Measurements from ENCODE around the gene SLCO3A1. TPM values are rescaled to one million over a fixed set of nuclear protein-coding genes. Genes with fewer than 3 reads are reported as not detected.
A peak's percentile ranks its signal among the peaks of the same experiment; 100 is the strongest.
"Not testable (repeated sequence)": the region's sequence is repeated elsewhere in the genome, so short reads cannot be mapped to it uniquely, and the experiment has no call there.

SLCO3A1 gene
- total and polyA plus RNA-seq, 4 donors = 9.6 to 60.7 (median 34.4) TPM

DNA sequence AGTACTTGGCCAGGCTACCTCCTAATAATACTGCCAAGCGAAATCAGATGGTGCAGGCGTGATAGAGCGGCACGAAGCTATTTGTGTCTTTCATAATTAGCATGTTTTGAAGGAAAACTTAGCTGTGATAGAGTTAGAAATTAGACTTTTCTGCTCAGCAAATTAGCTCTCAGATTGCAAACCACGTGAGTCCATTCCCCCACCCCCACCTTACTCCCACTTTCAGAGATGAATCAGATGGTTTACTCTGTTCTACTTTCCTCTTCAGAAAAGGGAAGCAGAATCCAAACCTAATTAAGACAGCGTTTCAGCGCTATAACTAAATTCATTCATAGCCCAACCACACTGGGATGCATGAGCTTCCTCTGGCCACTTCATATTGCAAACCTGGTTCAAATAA, 214.6 kb downstream of the SLCO3A1 start:
- H3K4me1 ChIP-seq (ENCODE audit: control insufficient read depth in 1 of 2, insufficient read depth in 2 of 2, low read length in 2 of 2) = peaks cover 0 to 2% of the 10 kb centered on the region in 2 donors
- DNase-seq (no peak), ATAC-seq (ENCODE audit: low FRiP score) (no peak)
- no peak overlapping the region for H3K4me3 ChIP-seq (ENCODE audit: low read length in 2 of 2)
- H3K27ac ChIP-seq (ENCODE audit: low read depth in 1 of 2, low read length in 2 of 2) = no peak overlapping the region
- no peaks in the 10 kb centered on the region for H3K27me3 ChIP-seq (ENCODE audit: control insufficient read depth in 1 of 2, insufficient read depth in 2 of 2, low read length in 1 of 2)
- no peaks in the 10 kb centered on the region for H3K36me3 ChIP-seq (ENCODE audit: control insufficient read depth in 1 of 2, insufficient read depth in 2 of 2, low read length in 1 of 2)
- intact Hi-C loops (cut with DNase I) = loop anchor here (2.0 to 5.0 kb wide), 2 partner anchors 31 to 36 kb away; no protein-coding TSS in a partner anchor
- H3K9me3 ChIP-seq (ENCODE audit: control insufficient read depth, low read length) = no peaks in the 10 kb centered on the region
- WGBS, 2 donors = 77 to 84% methylated on average over 7 of the region's 7 CpGs

DNA sequence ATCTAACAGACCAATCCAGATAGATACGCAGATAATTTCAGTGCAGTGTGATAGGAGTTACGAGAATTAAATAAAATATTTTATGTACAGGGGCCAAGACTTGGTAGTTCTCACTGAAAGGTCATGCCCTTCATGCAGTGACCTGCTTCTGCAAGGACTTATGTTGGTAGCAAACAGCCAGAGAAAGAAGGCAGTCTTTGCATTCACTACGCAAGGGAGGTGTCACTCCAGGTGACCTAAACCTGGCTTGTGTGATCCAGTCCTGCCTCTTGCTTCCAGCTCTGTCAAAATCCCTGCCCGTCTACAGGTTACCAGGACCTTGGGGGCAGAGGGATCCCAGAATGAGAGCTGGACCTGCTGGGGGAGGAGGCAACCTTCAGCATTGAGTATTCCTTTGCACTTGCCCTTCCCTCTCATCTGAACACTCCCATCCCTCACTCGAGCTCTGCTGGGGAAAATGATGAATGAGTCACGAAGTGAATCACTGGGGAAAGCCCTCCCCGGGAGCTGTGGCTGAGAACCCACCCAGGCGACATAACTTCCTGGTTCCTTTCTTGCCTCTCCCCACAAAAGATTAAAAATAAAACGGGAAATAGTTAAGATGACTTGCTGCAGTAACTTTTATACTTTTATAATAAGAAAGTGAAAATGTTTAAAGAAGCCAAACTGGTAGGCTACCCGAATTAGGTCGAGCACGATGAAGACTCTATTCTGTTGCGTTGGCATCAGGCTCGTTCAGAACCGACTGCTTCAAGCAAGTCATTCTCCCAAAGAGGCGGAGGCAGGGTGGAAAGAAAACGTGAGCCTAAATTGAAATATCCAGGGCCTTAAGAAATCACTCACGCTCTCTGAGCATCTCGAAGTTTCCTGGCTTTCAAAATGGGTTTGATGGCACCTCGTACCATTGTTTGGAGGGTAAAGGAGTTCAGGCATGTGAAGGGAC, 216.1 kb downstream of the SLCO3A1 start:
- intact Hi-C loops (cut with DNase I) = loop anchor here (2.0 to 5.0 kb wide), 5 partner anchors 33 to 217 kb away; partner anchors contain the start of gene SLCO3A1 (in 1 of the 2)
- H3K4me3 ChIP-seq (ENCODE audit: low read length in 2 of 2) = peak overlapping the region; percentile 15 to 27

DNA sequence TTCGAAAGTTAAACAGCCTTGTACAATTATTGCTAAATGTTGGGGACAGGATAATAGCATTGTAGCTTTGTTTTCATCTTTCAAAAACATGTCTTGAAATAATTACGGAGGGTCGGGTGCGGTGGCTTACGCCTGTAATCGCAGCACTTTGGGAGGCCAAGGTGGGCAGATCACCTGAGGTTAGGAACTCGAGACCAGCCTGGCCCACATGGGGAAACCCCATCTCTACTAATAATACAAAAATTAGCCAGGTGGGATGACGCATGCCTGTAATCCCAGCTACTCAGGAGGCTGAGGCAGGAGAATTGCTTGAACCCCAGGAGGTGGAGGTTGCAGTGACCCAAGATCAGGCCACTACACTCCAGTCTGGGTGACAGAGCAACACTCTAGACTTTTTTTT, 216.7 kb downstream of the SLCO3A1 start:
- H3K9me3 ChIP-seq (ENCODE audit: control insufficient read depth, low read length); ATAC-seq (ENCODE audit: low FRiP score); H3K4me1 ChIP-seq (ENCODE audit: control insufficient read depth in 1 of 2, insufficient read depth in 2 of 2, low read length in 2 of 2); H3K4me3 ChIP-seq (ENCODE audit: low read length in 2 of 2); H3K36me3 ChIP-seq (ENCODE audit: control insufficient read depth in 1 of 2, insufficient read depth in 2 of 2, low read length in 1 of 2); DNase-seq; H3K27me3 ChIP-seq (ENCODE audit: control insufficient read depth in 1 of 2, insufficient read depth in 2 of 2, low read length in 1 of 2): not testable (repeated sequence)
- intact Hi-C loops (cut with DNase I) = loop anchor here (5.0 kb wide), 3 partner anchors 88 to 218 kb away; partner anchors contain the start of gene SLCO3A1 (in 1 of the 2)
- 93% methylated on average over 8 of the region's 8 CpGs for WGBS, 2 donors
- peak overlapping the region in 1 of 2 donors; percentile 61 for H3K27ac ChIP-seq (ENCODE audit: low read depth in 1 of 2, low read length in 2 of 2)

More for the DNA sequence above, 216.1 kb downstream of the SLCO3A1 start:
- DNase-seq (peak in 1 of 2 donors; percentile 84), ATAC-seq (ENCODE audit: low FRiP score) (peak; percentile 78)
- H3K36me3 ChIP-seq (ENCODE audit: control insufficient read depth in 1 of 2, insufficient read depth in 2 of 2, low read length in 1 of 2) = no peaks in the 10 kb centered on the region
- H3K4me1 ChIP-seq (ENCODE audit: control insufficient read depth in 1 of 2, insufficient read depth in 2 of 2, low read length in 2 of 2) = peaks cover 0 to 2% of the 10 kb centered on the region in 2 donors
- no peaks in the 10 kb centered on the region for H3K27me3 ChIP-seq (ENCODE audit: control insufficient read depth in 1 of 2, insufficient read depth in 2 of 2, low read length in 1 of 2)
- WGBS, 2 donors = 14% methylated on average over 20 of the region's 20 CpGs
- peak overlapping the region in 1 of 2 donors; percentile 61 for H3K27ac ChIP-seq (ENCODE audit: low read depth in 1 of 2, low read length in 2 of 2)
- H3K9me3 ChIP-seq (ENCODE audit: control insufficient read depth, low read length) = no peaks in the 10 kb centered on the region

DNA sequence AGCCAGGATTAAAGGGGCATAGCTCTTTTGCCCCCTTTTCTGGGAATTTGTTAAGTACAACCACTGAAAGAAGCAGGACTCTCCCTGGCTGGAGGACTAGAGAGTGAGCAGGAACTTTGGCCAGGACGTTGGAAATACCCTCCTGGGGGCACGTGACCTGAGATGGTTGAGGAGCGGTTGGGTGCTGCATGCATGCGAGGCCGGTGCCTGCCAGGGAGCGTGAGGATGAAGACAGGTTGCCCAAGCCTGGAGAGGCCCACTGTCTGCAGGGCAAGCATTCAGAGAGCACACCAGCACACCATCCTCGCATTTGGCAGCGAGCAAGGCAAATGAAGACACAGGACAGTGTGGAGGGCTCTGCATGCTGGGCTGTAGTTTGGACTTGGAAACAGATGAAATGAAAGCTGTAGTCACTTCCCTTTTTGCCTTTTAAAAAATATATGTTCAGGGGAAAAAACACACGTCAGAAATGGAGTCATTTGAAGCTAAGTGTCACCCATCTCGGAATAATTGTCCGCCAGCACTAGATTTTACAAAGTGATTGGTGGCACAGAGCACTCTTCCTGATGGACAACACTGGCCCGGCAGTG, 217.6 kb downstream of the SLCO3A1 start:
- 57 to 58% methylated on average over 12 of the region's 12 CpGs for WGBS, 2 donors
- no peak overlapping the region for H3K4me3 ChIP-seq (ENCODE audit: low read length in 2 of 2)
- peaks cover 0 to 2% of the 10 kb centered on the region in 2 donors for H3K4me1 ChIP-seq (ENCODE audit: control insufficient read depth in 1 of 2, insufficient read depth in 2 of 2, low read length in 2 of 2)
- intact Hi-C loops (cut with DNase I) = loop anchor here (5.0 kb wide), 3 partner anchors 89 to 219 kb away; partner anchors contain the start of gene SLCO3A1 (in 1 of the 2)
- H3K36me3 ChIP-seq (ENCODE audit: control insufficient read depth in 1 of 2, insufficient read depth in 2 of 2, low read length in 1 of 2) = no peaks in the 10 kb centered on the region
- no peaks in the 10 kb centered on the region for H3K9me3 ChIP-seq (ENCODE audit: control insufficient read depth, low read length)
- peak overlapping the region in 1 of 2 donors; percentile 4 for H3K27ac ChIP-seq (ENCODE audit: low read depth in 1 of 2, low read length in 2 of 2)
- no peaks in the 10 kb centered on the region for H3K27me3 ChIP-seq (ENCODE audit: control insufficient read depth in 1 of 2, insufficient read depth in 2 of 2, low read length in 1 of 2)
- DNase-seq (no peak), ATAC-seq (ENCODE audit: low FRiP score) (no peak)

DNA sequence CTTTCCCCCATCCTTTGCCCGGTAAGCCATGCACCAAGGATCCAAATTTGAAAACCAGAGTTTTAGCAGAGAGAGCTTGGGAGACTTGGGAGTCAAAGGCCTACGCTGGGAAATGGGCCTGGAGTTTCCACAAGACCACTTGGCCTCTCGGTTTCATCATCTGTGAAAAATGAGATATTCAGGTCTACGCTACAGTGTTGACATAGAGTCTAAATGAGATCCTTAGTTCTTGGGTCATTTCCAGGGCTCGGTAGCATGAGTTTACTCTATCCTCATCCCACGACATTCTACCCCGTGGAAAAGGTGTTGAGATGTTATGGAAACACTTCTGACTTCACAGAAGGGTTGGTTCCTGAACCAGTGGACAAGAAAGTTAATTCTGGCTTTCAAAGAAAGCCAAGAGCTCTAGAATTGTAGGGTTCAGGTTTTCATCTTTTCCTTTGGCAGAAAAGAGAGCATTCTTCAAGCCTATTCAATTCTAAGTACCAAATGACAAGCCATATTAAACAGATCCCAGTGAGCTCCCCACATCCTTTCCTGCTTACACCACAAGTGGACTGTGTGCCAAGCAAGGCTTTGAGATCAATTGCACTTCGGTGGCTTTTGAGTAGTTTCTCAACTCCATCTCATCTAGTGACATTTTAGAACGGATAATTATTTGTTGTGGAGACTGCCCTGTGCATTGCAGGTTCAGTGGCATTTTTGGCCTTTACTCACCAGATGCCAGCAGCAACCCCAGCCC, 219.7 kb downstream of the SLCO3A1 start:
- intact Hi-C loops (cut with DNase I) = loop anchor here (5.0 kb wide), 3 partner anchors 91 to 221 kb away; partner anchors contain the start of gene SLCO3A1 (in 1 of the 2)
- Histone ChIP-seq H3K36me3 (ENCODE audit: control insufficient read depth in 1 of 2, insufficient read depth in 2 of 2, low read length in 1 of 2) (no peaks in the 10 kb centered on the region), H3K4me1 (ENCODE audit: control insufficient read depth in 1 of 2, insufficient read depth in 2 of 2, low read length in 2 of 2) (peaks cover 0 to 2% of the 10 kb centered on the region in 2 donors), H3K9me3 (ENCODE audit: control insufficient read depth, low read length) (no peaks in the 10 kb centered on the region), H3K27me3 (ENCODE audit: control insufficient read depth in 1 of 2, insufficient read depth in 2 of 2, low read length in 1 of 2) (no peaks in the 10 kb centered on the region), H3K27ac (ENCODE audit: low read depth in 1 of 2, low read length in 2 of 2) (no peak overlapping the region), H3K4me3 (ENCODE audit: low read length in 2 of 2) (no peak overlapping the region)
- 79 to 82% methylated on average over 9 of the region's 9 CpGs for WGBS, 2 donors
- DNase-seq = no peak
- no peak for ATAC-seq (ENCODE audit: low FRiP score)

DNA sequence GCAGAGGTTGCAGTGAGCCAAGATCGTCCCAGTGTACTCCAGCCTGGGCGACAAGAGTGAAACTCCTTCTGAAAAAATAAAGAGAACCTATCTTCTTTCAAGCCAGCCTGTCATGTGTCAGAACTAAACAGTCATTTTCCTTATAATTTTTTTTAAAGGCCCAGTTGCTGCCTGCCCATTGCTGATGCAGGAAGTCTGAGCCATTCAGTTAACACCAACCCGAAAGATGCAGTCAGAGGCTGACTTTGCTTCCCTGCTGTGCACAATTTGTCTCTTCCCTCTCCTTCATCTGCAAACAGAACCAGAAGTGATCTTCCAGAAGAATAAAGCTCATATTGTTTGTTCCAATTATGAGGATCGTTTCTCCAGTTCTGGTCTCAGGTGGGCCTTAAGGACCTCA, 220.6 kb downstream of the SLCO3A1 start:
- Histone ChIP-seq H3K36me3 (ENCODE audit: control insufficient read depth in 1 of 2, insufficient read depth in 2 of 2, low read length in 1 of 2) (no peaks in the 10 kb centered on the region), H3K4me3 (ENCODE audit: low read length in 2 of 2) (no peak overlapping the region), H3K9me3 (ENCODE audit: control insufficient read depth, low read length) (no peaks in the 10 kb centered on the region), H3K27me3 (ENCODE audit: control insufficient read depth in 1 of 2, insufficient read depth in 2 of 2, low read length in 1 of 2) (no peaks in the 10 kb centered on the region), H3K27ac (ENCODE audit: low read depth in 1 of 2, low read length in 2 of 2) (no peak overlapping the region), H3K4me1 (ENCODE audit: control insufficient read depth in 1 of 2, insufficient read depth in 2 of 2, low read length in 2 of 2) (peaks cover 0 to 2% of the 10 kb centered on the region in 2 donors)
- intact Hi-C loops (cut with DNase I) = loop anchor here (5.0 kb wide), 3 partner anchors 92 to 222 kb away; partner anchors contain the start of gene SLCO3A1 (in 1 of the 2)
- DNase-seq = no peak
- WGBS, 2 donors = 80 to 85% methylated on average over 4 of the region's 4 CpGs
- no peak for ATAC-seq (ENCODE audit: low FRiP score)

DNA sequence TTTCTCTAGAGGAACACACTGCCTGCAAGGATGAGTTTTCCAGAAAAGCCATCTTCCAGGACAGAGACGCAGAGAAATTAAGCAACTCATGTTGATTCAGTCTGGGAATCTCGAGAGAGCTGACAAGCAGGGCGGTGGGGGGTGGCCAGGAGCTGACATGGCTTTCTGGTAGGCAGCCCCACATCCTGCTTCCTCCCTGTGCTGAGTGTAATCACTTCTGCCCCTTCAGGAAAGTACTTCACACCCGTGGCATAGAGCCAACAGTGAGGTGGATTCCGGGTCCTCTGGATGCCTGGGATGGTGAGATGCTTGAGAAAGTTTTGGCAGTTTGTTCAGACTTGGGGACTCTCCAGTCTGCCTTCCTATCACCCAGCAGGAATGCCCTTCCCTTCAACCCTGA, 221.1 kb downstream of the SLCO3A1 start:
- Histone ChIP-seq H3K4me1 (ENCODE audit: control insufficient read depth in 1 of 2, insufficient read depth in 2 of 2, low read length in 2 of 2) (no peaks in the 10 kb centered on the region), H3K27me3 (ENCODE audit: control insufficient read depth in 1 of 2, insufficient read depth in 2 of 2, low read length in 1 of 2) (no peaks in the 10 kb centered on the region), H3K4me3 (ENCODE audit: low read length in 2 of 2) (no peak overlapping the region), H3K27ac (ENCODE audit: low read depth in 1 of 2, low read length in 2 of 2) (no peak overlapping the region), H3K9me3 (ENCODE audit: control insufficient read depth, low read length) (no peaks in the 10 kb centered on the region), H3K36me3 (ENCODE audit: control insufficient read depth in 1 of 2, insufficient read depth in 2 of 2, low read length in 1 of 2) (no peaks in the 10 kb centered on the region)
- DNase-seq (peak in 1 of 2 donors; percentile 79), ATAC-seq (ENCODE audit: low FRiP score) (peak; percentile 17)
- 32 to 37% methylated on average over 5 of the region's 5 CpGs for whole genome bisulfite sequencing, 2 donors
- intact Hi-C loops (cut with DNase I) = loop anchor here (5.0 kb wide), 5 partner anchors 92 to 772 kb away; partner anchors contain the start of gene SLCO3A1 (in 1 of the 2)

GRCh38 chr15:92075764-92076163, 222.3 kb downstream of the SLCO3A1 start:
- no peaks in the 10 kb centered on the region for H3K36me3 ChIP-seq (ENCODE audit: control insufficient read depth in 1 of 2, insufficient read depth in 2 of 2, low read length in 1 of 2)
- H3K4me1 ChIP-seq (ENCODE audit: control insufficient read depth in 1 of 2, insufficient read depth in 2 of 2, low read length in 2 of 2) = no peaks in the 10 kb centered on the region
- H3K27me3 ChIP-seq (ENCODE audit: control insufficient read depth in 1 of 2, insufficient read depth in 2 of 2, low read length in 1 of 2) = no peaks in the 10 kb centered on the region
- no peak overlapping the region for H3K4me3 ChIP-seq (ENCODE audit: low read length in 2 of 2)
- H3K9me3 ChIP-seq (ENCODE audit: control insufficient read depth, low read length) = no peaks in the 10 kb centered on the region
- DNase-seq (no peak), ATAC-seq (ENCODE audit: low FRiP score) (no peak)
- intact Hi-C loops (cut with DNase I) = loop anchor here in 1 of 2 donors (2.0 to 5.0 kb wide), 3 partner anchors 158 to 773 kb away; partner anchors contain the start of gene SLCO3A1
- 78 to 85% methylated on average over 7 of the region's 7 CpGs for WGBS, 2 donors
- no peak overlapping the region for H3K27ac ChIP-seq (ENCODE audit: low read depth in 1 of 2, low read length in 2 of 2)

Data from aorta (tissue), 5 donors.